HTR-8/SVneo (cell line): ENCODE results near the gene RELN.
"Not testable (repeated sequence)": the region's sequence is repeated elsewhere in the genome, so short reads cannot be mapped to it uniquely, and the experiment has no call there.

Experiments used
- DNase-seq: peaks from one replicate; pipeline ENCODE4 v3.0.0; 2011; ENCODE audit warnings: low spot score, mixed read lengths; ENCODE audit not compliant: insufficient read length
- FAIRE-seq: peaks from 2 replicates; lab custom pipeline; 2011; peaks lifted over from hg19 to GRCh38; lab: Jason Lieb, UNC

Gene RELN

DNA sequence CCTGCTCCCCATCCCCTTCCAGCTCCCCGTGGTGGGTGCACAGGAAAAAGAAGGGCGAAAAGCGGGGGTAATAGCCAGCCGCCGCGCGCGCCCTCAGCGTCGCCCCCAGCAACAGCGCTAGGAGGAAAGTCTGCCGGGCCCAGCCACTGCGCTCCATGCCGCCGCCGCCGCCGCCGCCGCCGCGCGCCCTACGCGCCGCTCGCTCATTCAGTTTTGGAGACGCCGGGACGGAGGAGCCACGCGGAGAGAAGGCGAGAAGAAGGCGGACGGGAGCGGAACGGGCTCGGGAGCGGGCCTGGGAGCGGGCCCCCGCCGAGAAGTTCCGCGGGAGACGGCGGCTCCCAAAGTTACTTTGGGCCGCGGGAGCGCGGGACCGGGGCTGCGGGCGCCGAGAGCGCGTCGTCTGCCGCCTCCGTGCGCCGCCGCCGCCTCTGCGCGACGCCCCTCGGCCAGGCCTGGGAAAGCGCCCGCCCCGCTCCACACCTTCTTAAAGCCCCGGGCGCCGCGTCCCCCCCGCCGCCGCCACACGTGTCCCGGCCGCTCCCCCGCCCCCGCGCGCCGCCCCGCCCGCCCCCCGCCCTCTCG is at the start of gene RELN:
TSS of gene RELN (minus strand) at position 459 of the 585 bp plus-strand sequence. CDS start at position 157, 302 bp downstream.
- DNase-seq (peak; percentile 12), FAIRE-seq (no peak)

DNA sequence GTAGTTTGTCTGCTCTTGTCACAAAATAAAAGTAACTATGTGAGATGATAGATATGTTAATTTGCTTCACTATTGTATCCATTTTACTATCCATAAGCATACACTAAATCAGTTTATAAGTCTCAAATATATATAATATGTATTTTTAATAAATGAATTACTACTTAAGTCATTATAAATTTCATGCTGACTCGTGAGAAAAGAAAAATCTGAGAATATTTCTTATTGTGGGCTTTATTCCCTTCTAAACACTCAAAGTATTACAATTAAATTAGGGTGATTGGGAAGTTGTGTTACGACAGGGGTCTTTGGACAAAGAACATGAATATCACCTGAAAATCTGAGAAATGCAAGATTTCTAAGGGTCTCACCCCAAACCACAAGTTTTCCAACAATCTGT is 48.7 kb upstream of the RELN start:
- FAIRE-seq (no peak), DNase-seq (no peak)

DNA sequence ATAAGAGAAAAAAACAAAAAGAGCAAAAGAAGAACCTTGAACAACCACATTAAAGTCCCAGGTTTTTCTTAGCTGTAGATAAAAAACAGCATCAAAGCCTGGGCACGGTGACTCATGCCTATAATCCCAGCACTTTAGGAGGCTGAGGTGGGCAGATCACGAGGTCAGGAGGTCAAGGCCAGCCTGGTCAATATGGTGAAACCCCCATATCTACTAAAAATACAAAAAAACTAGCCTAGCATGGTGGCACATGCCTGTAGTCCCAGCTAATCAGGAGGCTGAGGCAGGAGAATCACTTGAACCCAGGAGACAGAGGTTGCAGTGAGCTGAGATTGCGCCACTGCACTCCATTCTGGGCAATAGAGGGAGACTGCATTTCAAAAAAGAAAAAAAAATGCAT is 47.4 kb upstream of the RELN start:
- FAIRE-seq, DNase-seq: not testable (repeated sequence)

DNA sequence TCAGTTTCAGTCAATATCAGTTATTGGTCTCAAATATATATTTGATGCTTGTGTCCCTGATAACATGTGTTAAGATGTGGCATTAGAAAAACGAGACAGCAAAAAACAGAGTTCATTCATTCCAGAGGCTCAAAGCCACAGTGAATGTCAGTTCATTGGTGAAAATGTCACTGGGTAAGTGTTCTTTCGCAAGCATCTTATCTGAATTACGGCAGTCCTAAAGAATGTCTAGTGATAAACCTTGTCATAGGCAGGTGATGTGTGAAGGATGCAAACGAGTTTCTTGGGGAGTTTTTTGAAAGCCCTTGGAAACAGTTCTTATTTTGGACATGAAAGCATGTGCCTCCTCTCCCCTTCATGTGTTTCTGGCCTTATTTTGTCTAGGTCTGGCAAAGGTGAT is 45.9 kb upstream of the RELN start:
- DNase-seq: no peak
- no peak for FAIRE-seq

- no peak for FAIRE-seq
These were observed 45.2 kb upstream of the RELN start for GRCh38 chr7:104034679-104035078.

GRCh38 chr7:104033837-104034236 is 44.4 kb upstream of the RELN start:
- FAIRE-seq (no peak), DNase-seq (no peak)

More at GRCh38 chr7:104034679-104035078, 45.2 kb upstream of the RELN start:
- no peak for DNase-seq

- FAIRE-seq: no peak
- no peak for DNase-seq
These were observed 43.0 kb upstream of the RELN start for GRCh38 chr7:104032486-104032885.

DNA sequence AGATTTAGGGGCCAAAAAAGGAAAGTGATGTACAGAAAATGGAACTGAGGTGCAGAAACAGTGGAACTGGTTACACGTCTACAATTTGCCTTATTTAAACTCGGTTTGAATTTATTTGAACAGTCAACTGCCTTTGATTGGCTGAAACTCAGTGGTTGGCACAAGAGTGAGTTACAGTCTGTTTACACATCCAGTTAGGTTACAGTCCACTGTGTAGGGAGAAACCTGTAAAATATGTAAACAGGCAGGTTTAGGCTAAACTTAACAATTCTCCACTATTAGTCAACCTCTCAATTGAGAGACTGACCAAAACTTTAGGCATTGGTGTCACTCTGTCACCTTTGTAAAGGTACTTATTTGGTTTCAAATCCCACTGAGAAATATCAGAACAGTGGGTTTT is 40.3 kb upstream of the RELN start:
- no peak for DNase-seq
- no peak for FAIRE-seq

DNA sequence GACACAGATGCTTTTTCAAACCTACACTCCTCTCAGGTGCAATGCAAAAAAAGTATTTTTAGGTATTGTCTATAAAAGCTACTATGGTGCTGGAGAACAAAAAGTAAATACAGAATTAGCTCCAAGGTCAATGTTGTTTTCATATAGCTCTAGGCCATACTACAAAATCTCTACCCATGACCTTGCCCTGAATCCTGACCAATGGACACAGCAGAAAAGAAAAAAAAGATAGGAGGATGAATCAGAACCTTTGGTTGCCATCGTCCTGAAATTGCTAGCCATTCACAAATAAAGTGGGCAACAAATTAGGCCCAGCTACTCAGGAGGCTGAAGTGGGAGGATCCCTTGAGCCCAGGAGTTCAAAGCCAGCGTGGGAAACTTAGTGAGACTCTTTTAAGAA is 35.2 kb upstream of the RELN start:
- DNase-seq (no peak), FAIRE-seq (no peak)

DNA sequence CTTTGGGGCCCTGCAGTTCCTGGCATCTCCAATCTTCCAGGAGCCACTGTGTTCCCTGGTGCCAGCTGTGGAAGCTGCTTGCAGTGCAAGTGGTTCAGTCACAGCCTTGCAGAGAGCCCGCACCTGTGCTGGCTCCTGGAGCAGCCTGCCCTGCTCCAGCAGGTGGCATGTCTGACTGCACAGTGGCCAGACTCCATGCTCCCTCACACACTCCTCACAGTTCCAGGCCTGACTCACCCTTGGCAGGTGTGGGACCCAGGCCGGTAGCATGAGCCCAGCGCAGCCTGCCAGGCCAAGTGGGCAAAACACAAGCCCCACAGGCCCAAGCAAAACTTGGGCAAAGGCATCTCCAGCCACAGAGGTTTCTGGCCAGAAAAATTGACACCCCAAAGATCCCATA is 33.6 kb upstream of the RELN start:
- no peak for FAIRE-seq
- DNase-seq: no peak

DNA sequence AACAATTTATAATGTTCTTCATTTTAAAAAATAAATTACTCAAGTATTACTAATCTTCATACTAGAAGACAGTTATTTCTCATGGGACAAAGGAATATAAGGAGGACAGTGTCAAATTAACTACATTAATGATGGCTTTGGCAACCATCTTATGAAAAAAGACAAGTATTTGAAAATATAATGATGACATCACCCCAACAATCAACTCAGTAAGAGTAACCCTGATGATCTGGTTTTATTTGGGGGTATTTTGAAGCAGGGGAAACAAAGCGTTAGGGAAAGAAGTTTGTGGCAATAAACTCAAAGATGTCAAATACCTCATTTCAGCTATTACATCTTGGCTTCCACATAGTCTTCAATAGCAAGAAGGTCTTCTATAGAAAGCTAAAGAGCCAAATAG is 29.0 kb upstream of the RELN start:
- DNase-seq: no peak
- no peak for FAIRE-seq

GRCh38 chr7:104017001-104017400 is 27.5 kb upstream of the RELN start:
- FAIRE-seq (no peak), DNase-seq (no peak)

DNA sequence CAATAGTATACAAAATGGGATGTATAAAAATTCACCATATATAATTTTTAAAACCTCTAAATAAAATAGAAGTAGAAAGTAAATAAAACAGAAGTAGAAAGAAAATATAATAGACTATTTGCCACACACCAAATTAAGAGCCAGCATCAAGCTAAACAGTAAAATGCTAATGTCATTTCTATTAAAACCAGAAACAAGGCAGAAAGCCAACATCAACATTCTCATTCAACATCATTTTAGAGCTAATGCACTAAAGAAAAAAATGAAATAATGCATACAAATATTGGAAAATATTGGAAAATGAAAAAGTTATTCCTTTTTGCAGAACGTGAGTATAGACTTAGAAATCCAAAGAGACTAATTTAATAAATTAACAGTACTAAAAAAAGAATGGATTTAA is 23.4 kb upstream of the RELN start:
- FAIRE-seq: no peak
- no peak for DNase-seq

GRCh38 chr7:104011829-104012228 is 22.4 kb upstream of the RELN start:
- FAIRE-seq (no peak), DNase-seq (no peak)

GRCh38 chr7:104010052-104010909 is 20.8 kb upstream of the RELN start:
- no peak for DNase-seq
- FAIRE-seq: no peak

DNA sequence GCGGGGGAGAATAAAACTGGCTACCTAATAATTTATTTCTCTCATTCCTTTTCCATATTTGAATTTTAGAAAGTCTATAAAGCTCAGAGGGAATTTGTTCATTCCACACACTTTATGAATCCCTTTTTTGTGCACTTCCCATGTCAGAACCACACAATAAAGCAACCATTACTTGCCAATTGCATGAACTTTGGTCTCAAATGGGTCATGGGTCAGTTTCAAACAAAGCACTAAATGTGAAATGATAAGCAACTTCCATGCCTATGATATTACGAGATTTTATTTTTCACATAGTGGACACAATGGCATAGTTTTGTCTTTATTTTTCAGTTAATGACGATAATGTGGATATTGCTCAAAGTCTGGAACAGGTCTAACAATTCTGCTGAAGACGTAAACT is 18.6 kb upstream of the RELN start:
- FAIRE-seq (no peak), DNase-seq (no peak)

- no peak for DNase-seq
- FAIRE-seq: no peak
These were observed 18.2 kb upstream of the RELN start for GRCh38 chr7:104007614-104008013.

- DNase-seq (no peak), FAIRE-seq (no peak)
These were observed 15.7 kb upstream of the RELN start for GRCh38 chr7:104005197-104005596.

DNA sequence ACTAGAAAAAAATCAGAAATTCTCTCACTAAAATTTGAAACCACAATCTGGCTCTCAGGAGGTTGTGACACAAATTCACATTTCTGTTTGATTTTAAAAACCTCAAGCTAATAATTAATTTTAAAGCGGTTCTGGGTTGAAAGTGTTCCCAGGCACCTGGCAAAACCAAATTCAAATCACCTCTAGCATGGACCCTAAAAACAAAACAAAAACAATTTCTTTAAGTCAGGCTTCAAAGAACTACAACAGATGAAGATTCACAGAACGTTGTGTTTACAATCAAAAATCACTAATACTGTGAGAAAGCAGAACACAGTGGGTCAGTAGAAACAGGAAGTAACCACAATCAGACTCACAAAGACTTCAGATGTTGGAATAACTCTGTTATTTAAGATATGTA is 7.2 kb upstream of the RELN start:
- DNase-seq: no peak
- FAIRE-seq: no peak

DNA sequence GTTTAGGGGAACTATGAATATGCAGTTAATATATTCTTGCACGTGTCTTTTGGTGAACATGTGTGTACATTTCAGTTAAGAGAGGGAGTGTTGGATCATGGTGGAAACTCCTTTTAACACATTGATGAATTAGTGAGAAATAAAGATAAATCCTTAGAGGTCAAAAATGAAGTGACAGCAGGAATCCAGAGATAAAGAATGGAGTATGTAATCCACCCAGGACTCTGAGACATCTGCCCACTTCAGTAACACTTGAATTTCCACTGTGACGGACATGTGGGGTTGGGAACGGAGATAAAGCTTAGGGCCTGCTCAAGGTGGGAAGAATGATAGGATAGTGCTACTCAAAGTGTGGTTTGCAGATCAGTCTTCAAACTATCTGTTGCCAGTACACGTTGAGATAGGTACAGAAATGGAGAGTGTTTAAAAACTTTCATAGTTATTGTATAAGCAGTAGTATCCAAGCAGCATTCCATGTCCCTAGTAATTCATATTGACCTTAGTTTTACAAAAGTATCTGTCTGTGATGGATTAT is 6.6 kb upstream of the RELN start:
- DNase-seq: no peak
- FAIRE-seq: no peak

DNA sequence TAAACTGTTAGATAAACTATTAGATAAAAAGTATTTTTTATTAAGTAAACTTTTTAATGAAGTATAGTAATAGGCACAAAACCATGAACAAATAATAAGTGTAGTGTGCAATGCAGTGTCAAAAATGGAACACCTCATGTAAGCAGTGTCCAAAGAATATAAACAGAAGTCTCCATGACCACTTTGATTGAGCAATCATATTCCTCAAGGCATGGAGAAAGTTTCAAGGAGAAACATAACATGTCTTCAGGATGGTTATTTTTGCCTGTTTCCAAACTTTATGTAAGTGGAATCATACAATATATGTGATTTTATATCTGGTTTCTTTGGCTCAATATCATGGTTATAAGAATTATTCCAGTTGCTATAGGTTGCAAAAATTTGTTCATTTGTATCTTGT is 6.1 kb upstream of the RELN start:
- FAIRE-seq (no peak), DNase-seq (no peak)

DNA sequence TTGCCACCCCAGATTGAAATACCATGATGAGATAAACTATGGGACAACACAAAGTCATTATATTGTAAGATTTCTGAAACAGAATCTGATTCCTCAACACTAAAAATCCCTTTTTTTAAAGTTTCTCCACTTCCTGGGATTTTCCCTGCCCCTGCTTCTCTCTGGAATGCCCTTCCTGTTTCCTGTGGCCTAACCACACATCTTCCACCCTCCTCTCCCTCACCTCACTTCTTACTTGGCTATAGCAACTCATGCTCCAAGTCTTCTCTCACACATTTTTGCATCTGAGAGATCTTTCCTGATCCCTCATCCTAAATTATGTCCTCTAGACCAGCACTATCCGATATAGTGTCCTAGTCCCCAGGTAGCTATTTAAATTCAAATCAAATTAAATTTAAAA is 4.1 kb upstream of the RELN start:
- FAIRE-seq (no peak), DNase-seq (no peak)
